ENCODE results near the gene OR3A2. TPM values are rescaled to one million over a fixed set of nuclear protein-coding genes. Genes with fewer than 3 reads are reported as not detected.
"Not testable (repeated sequence)": the region's sequence is repeated elsewhere in the genome, so short reads cannot be mapped to it uniquely, and the experiment has no call there.

OR3A2 gene
- total and polyA plus RNA-seq, 2 donors from 2014 or later = 1.1 TPM; not detected in 1

DNA sequence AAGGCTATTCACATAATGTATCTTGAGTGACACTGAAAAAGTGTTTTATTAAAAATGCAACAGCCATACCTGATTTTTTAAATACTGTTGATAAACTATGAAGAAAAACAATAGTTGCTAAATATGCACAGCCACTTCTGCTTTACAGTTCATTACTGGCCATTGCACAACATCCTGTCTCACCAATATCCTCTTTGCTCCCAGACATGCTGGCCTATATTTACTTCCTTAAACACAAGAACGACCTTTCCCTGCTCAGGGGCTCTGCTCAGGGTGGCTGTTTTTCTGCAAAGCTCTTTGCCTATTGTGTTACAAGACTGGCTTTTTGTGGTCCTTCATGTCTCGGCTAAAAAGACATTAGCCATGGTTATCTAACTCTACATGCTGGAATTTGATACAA is 147.4 kb downstream of the OR3A2 start:
- intact Hi-C loops (cut with DNase I); H3K27ac ChIP-seq (ENCODE audit: low read depth in 2 of 2, low read length in 2 of 2); H3K27me3 ChIP-seq (ENCODE audit: control insufficient read depth, insufficient read depth, low read length); FAIRE-seq; DNase-seq; H3K9me3 ChIP-seq (ENCODE audit: control insufficient read depth in 2 of 3, insufficient read depth in 1 of 3, low read length in 3 of 3); H3K36me3 ChIP-seq (ENCODE audit: control insufficient read depth in 2 of 3, insufficient read depth in 3 of 3, low read length in 3 of 3); H3K4me3 ChIP-seq (ENCODE audit: low read length in 3 of 3); H3K4me1 ChIP-seq (ENCODE audit: control insufficient read depth in 2 of 3, insufficient read depth in 2 of 3, low read depth in 1 of 3, low read length in 3 of 3); H3K9ac ChIP-seq (ENCODE audit: low read length in 3 of 3): not testable (repeated sequence)

DNA sequence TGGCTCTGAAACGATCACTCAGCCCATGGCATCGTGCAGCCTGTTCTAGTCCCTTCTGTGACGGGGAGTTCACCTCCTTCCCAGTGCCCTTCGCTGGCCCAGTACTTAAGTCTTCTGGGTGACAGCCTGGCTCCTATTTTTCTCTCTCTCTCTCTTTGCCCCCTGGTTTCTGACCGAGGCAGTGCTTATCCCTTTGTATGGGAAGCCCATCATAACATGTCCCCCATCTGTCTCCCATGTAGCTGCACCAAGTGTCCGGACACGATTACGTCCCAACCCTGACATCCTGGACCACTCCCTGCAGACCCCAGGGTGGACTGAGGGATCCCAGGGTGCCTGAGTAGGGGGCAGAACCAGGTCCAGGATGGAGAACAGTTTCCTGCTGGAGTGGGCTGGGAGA is 153.8 kb downstream of the OR3A2 start:
- H3K27me3 ChIP-seq (ENCODE audit: control insufficient read depth, insufficient read depth, low read length); H3K27ac ChIP-seq (ENCODE audit: low read depth in 2 of 2, low read length in 2 of 2); H3K4me1 ChIP-seq (ENCODE audit: control insufficient read depth in 2 of 3, insufficient read depth in 2 of 3, low read depth in 1 of 3, low read length in 3 of 3); FAIRE-seq; H3K9ac ChIP-seq (ENCODE audit: low read length in 3 of 3); H3K9me3 ChIP-seq (ENCODE audit: control insufficient read depth in 2 of 3, insufficient read depth in 1 of 3, low read length in 3 of 3); DNase-seq; H3K36me3 ChIP-seq (ENCODE audit: control insufficient read depth in 2 of 3, insufficient read depth in 3 of 3, low read length in 3 of 3); intact Hi-C loops (cut with DNase I); H3K4me3 ChIP-seq (ENCODE audit: low read length in 3 of 3): not testable (repeated sequence)

Other genes starting within 250 kb of the OR3A2 start
- gene OR1A2, start 188.8 kb downstream of the OR3A2 start, total RNA-seq = not detected
- gene OR1A2, start 188.8 kb downstream of the OR3A2 start, polyA plus RNA-seq (ENCODE audit: insufficient read depth, low read depth, low replicate concordance) = not detected
- gene OR1A1, start 178.6 kb downstream of the OR3A2 start, total RNA-seq = not detected
- gene OR1A1, start 178.6 kb downstream of the OR3A2 start, polyA plus RNA-seq (ENCODE audit: insufficient read depth, low read depth, low replicate concordance) = not detected
- gene OR3A1, start 87.9 kb downstream of the OR3A2 start, total RNA-seq = not detected
- not detected for gene OR3A1, start 87.9 kb downstream of the OR3A2 start, polyA plus RNA-seq (ENCODE audit: insufficient read depth, low read depth, low replicate concordance)
- not detected for gene OR1E1, start 12.1 kb upstream of the OR3A2 start, total RNA-seq
- gene OR1E1, start 12.1 kb upstream of the OR3A2 start, polyA plus RNA-seq (ENCODE audit: insufficient read depth, low read depth, low replicate concordance) = not detected
- not detected for gene OR3A3, start 25.1 kb upstream of the OR3A2 start, total RNA-seq
- not detected for gene OR3A3, start 25.1 kb upstream of the OR3A2 start, polyA plus RNA-seq (ENCODE audit: insufficient read depth, low read depth, low replicate concordance)
- gene OR1E2, start 47.5 kb upstream of the OR3A2 start, total RNA-seq = not detected
- gene OR1E2, start 47.5 kb upstream of the OR3A2 start, polyA plus RNA-seq (ENCODE audit: insufficient read depth, low read depth, low replicate concordance) = not detected
- gene SPATA22, start 85.5 kb upstream of the OR3A2 start, total RNA-seq = 0.31 TPM
- not detected for gene SPATA22, start 85.5 kb upstream of the OR3A2 start, polyA plus RNA-seq (ENCODE audit: insufficient read depth, low read depth, low replicate concordance)
- 5.1 TPM for gene ASPA, start 89.7 kb upstream of the OR3A2 start, total RNA-seq
- 24.2 TPM for gene ASPA, start 89.7 kb upstream of the OR3A2 start, polyA plus RNA-seq (ENCODE audit: insufficient read depth, low read depth, low replicate concordance)
- gene TRPV3, start 171.5 kb upstream of the OR3A2 start, total RNA-seq = 1.2 TPM
- gene TRPV3, start 171.5 kb upstream of the OR3A2 start, polyA plus RNA-seq (ENCODE audit: insufficient read depth, low read depth, low replicate concordance) = 0.13 TPM
- gene TRPV1, start 223.1 kb upstream of the OR3A2 start, total RNA-seq = 4.2 TPM
- 4.7 TPM for gene TRPV1, start 223.1 kb upstream of the OR3A2 start, polyA plus RNA-seq (ENCODE audit: insufficient read depth, low read depth, low replicate concordance)
- 17.5 TPM for gene SHPK, start 249.9 kb upstream of the OR3A2 start, total RNA-seq
- 9.2 TPM for gene SHPK, start 249.9 kb upstream of the OR3A2 start, polyA plus RNA-seq (ENCODE audit: insufficient read depth, low read depth, low replicate concordance)

Measured in kidney (tissue), 11 donors.